ENCODE data around the gene REV3L. TPM values are rescaled to one million over a fixed set of nuclear protein-coding genes. Genes with fewer than 3 reads are reported as not detected.

Gene REV3L
- total and polyA plus RNA-seq, 2 of the 8 experiments (the other 6 are each of a cell fraction or from before 2014, with no cell fraction given), result 2.1 to 6.6 TPM

- Histone ChIP-seq H3K79me2 (ENCODE audit: control insufficient read depth in 1 of 2, insufficient read depth in 2 of 2, low read length in 2 of 2) (no peaks in the 10 kb centered on the region), H3K36me3 (ENCODE audit: control insufficient read depth in 2 of 4, insufficient read depth in 4 of 4, low read length in 3 of 4) (peaks cover 0 to under 1% (median 0%) of the 10 kb centered on the region in 4 experiments; a peak in 1 of 8 replicates), H2AFZ (ENCODE audit: low read length) (no peak overlapping the region), H4K5ac (ENCODE audit: insufficient read length, low read depth, low read length) (no peak overlapping the region), H3K23me2 (ENCODE audit: low read depth, low read length) (no peaks in the 10 kb centered on the region), H3K9me3 (ENCODE audit: insufficient read depth in 2 of 2, low read depth in 1 of 2, low read length in 1 of 2) (no peaks in the 10 kb centered on the region), H2BK12ac (ENCODE audit: low read depth, low read length) (no peak overlapping the region), H2BK5ac (ENCODE audit: low read depth, low read length) (no peak overlapping the region), H3K4ac (replicated peaks; ENCODE audit: insufficient read length, low read depth, low read length) (no peak overlapping the region), H3K4me1 (replicated peaks in 1 of 4; ENCODE audit: control insufficient read depth in 3 of 4, insufficient read depth in 4 of 4, low read length in 3 of 4) (peaks cover 0 to 2% (median 0%) of the 10 kb centered on the region in 4 experiments; a peak in 2 of 7 replicates), H4K91ac (replicated peaks; ENCODE audit: insufficient read length, low read length) (no peak overlapping the region), H2BK15ac (ENCODE audit: low read length) (no peak overlapping the region), H2BK20ac (ENCODE audit: low read length) (no peak overlapping the region), H3K4me3 (ENCODE audit: extremely low read depth in 1 of 4, insufficient read depth in 2 of 4, low read depth in 3 of 4, low read length in 4 of 4) (no peak overlapping the region), H2BK120ac (replicated peaks; ENCODE audit: low read depth, low read length) (no peak overlapping the region), H3K23ac (ENCODE audit: insufficient read length) (no peak overlapping the region), H3K27me3 (replicated peaks in 1 of 4; ENCODE audit: control insufficient read depth in 3 of 4, extremely low read depth in 1 of 4, insufficient read depth in 3 of 4, low read length in 3 of 4) (no peaks in the 10 kb centered on the region), H4K20me1 (replicated peaks in 1 of 2; ENCODE audit: control insufficient read depth in 1 of 2, insufficient read depth in 2 of 2, low read length in 2 of 2) (peaks cover 0 to 1% of the 10 kb centered on the region in 2 experiments), H3K79me1 (ENCODE audit: low read depth, low read length) (no peaks in the 10 kb centered on the region), H3K9ac (replicated peaks in 1 of 4; ENCODE audit: extremely low read depth in 1 of 4, low read depth in 3 of 4, low read length in 3 of 4) (no peak overlapping the region), H3K14ac (ENCODE audit: insufficient read length) (no peak overlapping the region), H4K8ac (ENCODE audit: extremely low read depth, insufficient read depth, low read length) (no peak overlapping the region), H3K27ac (ENCODE audit: low read depth, low read length) (no peak overlapping the region), H3K18ac (ENCODE audit: extremely low read depth, low read length) (no peak overlapping the region), H2AK5ac (ENCODE audit: low read depth, low read length) (no peak overlapping the region), H3K56ac (replicated peaks; ENCODE audit: insufficient read length, low read depth, low read length) (no peak overlapping the region), H3K4me2 (ENCODE audit: insufficient read depth in 1 of 2, low read depth in 2 of 2, low read length in 2 of 2) (no peak overlapping the region)
- no peak for FAIRE-seq
- 95% methylated on average over 7 of the region's 7 CpGs; no CpG with 5 or more reads in 1 of the 2 experiments for WGBS, 2 experiments (ENCODE audit: extremely low coverage in 1 of 2, insufficient coverage in 1 of 2, insufficient read length in 1 of 2, insufficient replicate concordance in 2 of 2, low coverage in 1 of 2, low lambda C conversion rate in 2 of 2, missing lambda C conversion rate in 1 of 2)
- CTCF ChIA-PET (ENCODE audit: partially characterized antibody), result interaction anchor here (0.7 to 1.0 kb wide), 2 partner anchors 277 to 734 kb away, joined by 3 read pairs; no protein-coding TSS in a partner anchor
- DNase-seq (ENCODE audit: low read depth in 1 of 2, low spot score in 2 of 2), result no peak
- POLR2A ChIA-PET (ENCODE audit: partially characterized antibody), result interaction anchor here (1.2 kb wide), 1 partner anchor 15 kb away, joined by 3 read pairs; no protein-coding TSS in a partner anchor
These were observed 188.5 kb downstream of the REV3L start for GRCh38 chr6:111294374-111294967.

All from H1 (cell line).